WTC11 (cell line): ENCODE data around the gene ALAS2.

Experiments used
- KAT7 ChIP-seq: sonication (generic); formaldehyde crosslinking; IDR thresholded peaks from 2 replicates; pipeline ENCODE4 v1.8.1; 2023; ENCODE audit warnings: missing genetic modification reagents, mild to moderate bottlenecking, borderline replicate concordance
- SMAD4 ChIP-seq: sonication (generic); formaldehyde crosslinking; IDR thresholded peaks from 2 replicates; pipeline ENCODE4 v1.8.0; 2022; ENCODE audit warnings: mild to moderate bottlenecking, missing genetic modification reagents
- TF ChIP-seq, protein P1 (sequence below): fragments of 200-600 bp; IDR thresholded peaks from 2 replicates; pipeline ENCODE4 v1.8.0; 2022; ENCODE audit warnings: antibody characterized with exemption
- TF ChIP-seq, protein P2 (sequence below): fragments of 250-450 bp; sonication (Bioruptor Pico); IDR thresholded peaks from 2 replicates; pipeline ENCODE4 v2.1.2; 2022; ENCODE audit warnings: mild to moderate bottlenecking, moderate library complexity

DNA sequence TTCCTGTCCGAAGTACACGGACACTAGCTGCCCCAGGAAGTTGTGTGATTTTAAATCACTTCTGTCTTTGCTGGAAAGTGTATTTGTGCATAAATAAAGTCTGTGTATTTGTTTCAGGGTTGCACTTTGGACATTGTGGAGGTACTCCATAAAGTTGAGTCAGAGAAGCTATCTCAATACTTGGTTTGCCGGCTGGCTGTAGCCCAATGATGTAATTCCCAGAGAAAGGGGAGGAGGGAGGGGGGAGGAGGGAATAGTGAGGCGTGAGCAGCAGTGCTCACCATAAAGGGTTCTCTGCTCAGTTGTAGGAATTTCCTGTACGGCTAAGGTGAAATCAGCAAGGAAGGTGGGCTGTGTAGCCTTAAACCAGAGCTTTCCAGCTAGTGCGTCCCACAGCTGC lies 23.1 kb downstream of the ALAS2 start:
- TF ChIP-seq, protein P1, sequence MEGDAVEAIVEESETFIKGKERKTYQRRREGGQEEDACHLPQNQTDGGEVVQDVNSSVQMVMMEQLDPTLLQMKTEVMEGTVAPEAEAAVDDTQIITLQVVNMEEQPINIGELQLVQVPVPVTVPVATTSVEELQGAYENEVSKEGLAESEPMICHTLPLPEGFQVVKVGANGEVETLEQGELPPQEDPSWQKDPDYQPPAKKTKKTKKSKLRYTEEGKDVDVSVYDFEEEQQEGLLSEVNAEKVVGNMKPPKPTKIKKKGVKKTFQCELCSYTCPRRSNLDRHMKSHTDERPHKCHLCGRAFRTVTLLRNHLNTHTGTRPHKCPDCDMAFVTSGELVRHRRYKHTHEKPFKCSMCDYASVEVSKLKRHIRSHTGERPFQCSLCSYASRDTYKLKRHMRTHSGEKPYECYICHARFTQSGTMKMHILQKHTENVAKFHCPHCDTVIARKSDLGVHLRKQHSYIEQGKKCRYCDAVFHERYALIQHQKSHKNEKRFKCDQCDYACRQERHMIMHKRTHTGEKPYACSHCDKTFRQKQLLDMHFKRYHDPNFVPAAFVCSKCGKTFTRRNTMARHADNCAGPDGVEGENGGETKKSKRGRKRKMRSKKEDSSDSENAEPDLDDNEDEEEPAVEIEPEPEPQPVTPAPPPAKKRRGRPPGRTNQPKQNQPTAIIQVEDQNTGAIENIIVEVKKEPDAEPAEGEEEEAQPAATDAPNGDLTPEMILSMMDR, result no peak
- TF ChIP-seq KAT7 (CRISPR knock-in tag) (no peak), SMAD4 (no peak)
- TF ChIP-seq, protein P2, sequence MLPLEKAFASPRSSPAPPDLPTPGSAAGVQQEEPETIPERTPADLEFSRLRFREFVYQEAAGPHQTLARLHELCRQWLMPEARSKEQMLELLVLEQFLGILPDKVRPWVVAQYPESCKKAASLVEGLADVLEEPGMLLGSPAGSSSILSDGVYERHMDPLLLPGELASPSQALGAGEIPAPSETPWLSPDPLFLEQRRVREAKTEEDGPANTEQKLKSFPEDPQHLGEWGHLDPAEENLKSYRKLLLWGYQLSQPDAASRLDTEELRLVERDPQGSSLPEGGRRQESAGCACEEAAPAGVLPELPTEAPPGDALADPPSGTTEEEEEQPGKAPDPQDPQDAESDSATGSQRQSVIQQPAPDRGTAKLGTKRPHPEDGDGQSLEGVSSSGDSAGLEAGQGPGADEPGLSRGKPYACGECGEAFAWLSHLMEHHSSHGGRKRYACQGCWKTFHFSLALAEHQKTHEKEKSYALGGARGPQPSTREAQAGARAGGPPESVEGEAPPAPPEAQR (CRISPR knock-in tag), result no peak
